Endothelial cell of umbilical vein (primary cell): ENCODE data around the gene WDR49.

Experiments
- CTCF ChIP-seq, 2 donors: IDR thresholded peaks; 1 replicate in 1 of 2; 2 replicates in 1 of 2; pipeline ENCODE4 v1.5.1; 2011; ENCODE audit warnings: low read length in 2 of 2, mild to moderate bottlenecking in 2 of 2, moderate library complexity in 2 of 2, control low read depth in 1 of 2, inconsistent platforms in 1 of 2, low read depth in 1 of 2; ENCODE audit not compliant: insufficient read depth in 1 of 2; ENCODE audit errors: extremely low read depth in 1 of 2
- JUN ChIP-seq: IDR thresholded peaks from 2 replicates; pipeline ENCODE4 v1.6.1; 2011; ENCODE audit warnings: borderline replicate concordance, low read depth; ENCODE audit not compliant: insufficient read length, insufficient read depth
- MAX ChIP-seq: IDR thresholded peaks from 2 replicates; pipeline ENCODE4 v1.6.1; 2011; ENCODE audit not compliant: insufficient read depth, insufficient read length
- MYC ChIP-seq: IDR thresholded peaks from one replicate; pipeline ENCODE4 v1.6.1; 2011; ENCODE audit warnings: mild to moderate bottlenecking, low read depth, low read length

GRCh38 chr3:167493244-167493643 lies 160.5 kb downstream of the WDR49 start:
- no peak for TF ChIP-seq CTCF (IDR thresholded peaks at IDR 0.05; ENCODE audit: extremely low read depth in 1 of 2, insufficient read depth in 1 of 2, low read depth in 1 of 2, low read length in 2 of 2)
- no peak for TF ChIP-seq JUN
- no peak for TF ChIP-seq MYC
- TF ChIP-seq MAX, result no peak
